B cell (primary cell): ENCODE data around the gene RTL1. TPM values are rescaled to one million over a fixed set of nuclear protein-coding genes. Genes with fewer than 3 reads are reported as not detected.

ENCODE experiments used
- ATAC-seq: fragments of 200-7000 bp; cut with Tn5 transposase; one replicate; pipeline ENCODE4 v1.10.0; 2021; ENCODE audit warnings: low read depth, mild to moderate bottlenecking, moderate number of reproducible peaks, moderate library complexity
- CTCF ChIA-PET: fragments of 350-600 bp; sonication (Branson Sonifier 250); formaldehyde crosslinking; loops from one replicate; lab custom pipeline; 2021; ENCODE audit warnings: antibody characterized with exemption, inconsistent platforms; lab: Charles Lee
- POLR2A ChIA-PET: fragments of 350-600 bp; sonication (Branson Sonifier 250); formaldehyde crosslinking; loops from one replicate; lab custom pipeline; 2021; ENCODE audit warnings: antibody characterized with exemption; lab: Charles Lee
- DNase-seq: peaks from one replicate; pipeline ENCODE4 v3.0.0; 2013
- H2AFZ ChIP-seq: 2 replicates; pipeline ENCODE4 v1.6.1; 2012; ENCODE audit warnings: mild to moderate bottlenecking, low read depth, low read length; ENCODE audit not compliant: insufficient read depth, poor library complexity, severe bottlenecking
- H3K27ac ChIP-seq, 2 donors: 1 replicate in 1 of 2; 2 replicates in 1 of 2; pipeline ENCODE4 v1.5.1; 2012 to 2013; ENCODE audit warnings: low read length in 2 of 2, mild to moderate bottlenecking in 2 of 2, moderate library complexity in 1 of 2
- H3K27me3 ChIP-seq, 4 experiments: fragments of 200-600 bp in 1 of 4; sonication (generic) in 1 of 4; replicated peaks in 1 of 4; 1 replicate in 2 of 4; 2 replicates in 2 of 4; pipeline versions ENCODE4 v1.6.1 to v1.7.0; 2013 to 2016; ENCODE audit warnings: low read length in 3 of 4, mild to moderate bottlenecking in 2 of 4, mixed read lengths in 1 of 4, moderate library complexity in 1 of 4; ENCODE audit not compliant: insufficient read depth in 4 of 4, control insufficient read depth in 3 of 4; ENCODE audit errors: control extremely low read depth in 1 of 4
- H3K36me3 ChIP-seq, 2 experiments: replicated peaks in 1 of 2; 1 replicate in 1 of 2; 2 replicates in 1 of 2; pipeline versions ENCODE4 v1.6.1 to v1.7.1; 2013; ENCODE audit warnings: low read length in 1 of 2; ENCODE audit not compliant: insufficient read depth in 2 of 2, control insufficient read depth in 1 of 2; ENCODE audit errors: control extremely low read depth in 1 of 2, extremely low read depth in 1 of 2
- H3K4me1 ChIP-seq, 2 donors: fragments of 200-600 bp in 1 of 2; sonication (generic) in 1 of 2; 1 replicate in 1 of 2; 2 replicates in 1 of 2; pipeline versions ENCODE4 v1.5.1 to v1.6.1; 2013 to 2017; ENCODE audit warnings: low read length in 2 of 2; ENCODE audit not compliant: control insufficient read depth in 2 of 2, insufficient read depth in 2 of 2
- H3K4me2 ChIP-seq: replicated peaks from 2 replicates; pipeline ENCODE3; 2012; ENCODE audit warnings: mild to moderate bottlenecking, low read depth, low read length; ENCODE audit not compliant: poor library complexity, severe bottlenecking
- H3K4me3 ChIP-seq, 5 experiments: fragments of 200-600 bp in 1 of 5; sonication (generic) in 1 of 5; 1 replicate in 3 of 5; 2 replicates in 2 of 5; pipeline versions ENCODE4 v1.5.1 to v1.7.0; 2011 to 2016; ENCODE audit warnings: low read length in 4 of 5, mild to moderate bottlenecking in 4 of 5, low read depth in 2 of 5, control low read depth in 1 of 5, moderate library complexity in 1 of 5; ENCODE audit not compliant: insufficient read depth in 1 of 5; ENCODE audit errors: control extremely low read depth in 1 of 5, extremely low read depth in 1 of 5
- H3K79me2 ChIP-seq: fragments of 200-600 bp; sonication (generic); one replicate; pipeline ENCODE4 v1.6.0; 2016; ENCODE audit warnings: low read length; ENCODE audit not compliant: control insufficient read depth, insufficient read depth
- H3K9ac ChIP-seq: fragments of 200-600 bp; sonication (generic); 2 replicates; pipeline ENCODE4 v1.6.1; 2017; ENCODE audit warnings: mild to moderate bottlenecking, low read length, moderate library complexity
- H3K9me3 ChIP-seq, 3 donors: one replicate each; pipeline versions ENCODE4 v1.6.1 to v1.7.1; 2013; ENCODE audit warnings: low read length in 2 of 3; ENCODE audit not compliant: control insufficient read depth in 2 of 3, insufficient read depth in 1 of 3; ENCODE audit errors: control extremely low read depth in 1 of 3
- H4K20me1 ChIP-seq: 2 replicates; pipeline ENCODE4 v1.6.0; 2012; ENCODE audit warnings: mild to moderate bottlenecking, low read length; ENCODE audit not compliant: insufficient read depth, control insufficient read depth, poor library complexity, severe bottlenecking
- H3K27ac Mint-ChIP-seq: one replicate; pipeline ENCODE4 v1.8.0; 2021; ENCODE audit warnings: mixed read lengths
- H3K27me3 Mint-ChIP-seq: one replicate; pipeline ENCODE4 v1.8.0; 2021; ENCODE audit warnings: mixed read lengths
- H3K4me1 Mint-ChIP-seq: one replicate; pipeline ENCODE4 v1.8.0; 2021; ENCODE audit warnings: mixed read lengths
- H3K4me3 Mint-ChIP-seq: one replicate; pipeline ENCODE4 v1.8.0; 2021; ENCODE audit warnings: mixed read lengths
- H3K9me3 Mint-ChIP-seq: one replicate; pipeline ENCODE4 v1.8.0; 2022; ENCODE audit warnings: mixed read lengths; ENCODE audit not compliant: insufficient read depth
- EZH2 ChIP-seq: IDR thresholded peaks from 2 replicates; pipeline ENCODE4 v1.6.1; 2012; ENCODE audit warnings: borderline replicate concordance, low read depth, mild to moderate bottlenecking, moderate library complexity, low read length; ENCODE audit not compliant: insufficient read depth, poor library complexity, severe bottlenecking
- WGBS: methylation state at CpG from one replicate; pipeline ENCODE4 v1.1.5; 2013; ENCODE audit warnings: missing lambda C conversion rate; ENCODE audit not compliant: insufficient coverage; 5-methylcytosine and 5-hydroxymethylcytosine counted together
- intact Hi-C: fragments of 100-400 bp; cut with micrococcal nuclease; formaldehyde crosslinking; loops from one replicate; pipeline ENCODE4 v1.10.0; 2022
- polyA plus RNA-seq: library from polyadenylated mRNA; depleted of rRNA; stranded (reverse); fragments of >200 nt; gene quantifications from 2 replicates; pipeline ENCODE4 v1.2.3, GENCODE V29; 2012
- total RNA-seq, 2 donors: library from RNA; stranded (reverse); fragments of 120-200 nt in 1 of 2; gene quantifications; 1 replicate in 1 of 2; 2 replicates in 1 of 2; pipeline versions ENCODE4 v1.2.3 to v1.2.4, GENCODE V29; 2013 to 2022
- TF ChIP-seq, protein P1 (sequence below): fragments of 200-600 bp; IDR thresholded peaks from one replicate; pipeline ENCODE4 v1.8.0; 2022; ENCODE audit warnings: antibody characterized with exemption, mild to moderate bottlenecking

The RTL1 gene
- total and polyA plus RNA-seq, 2 donors (not counting 1 experiment from before 2014, with no cell fraction given) = not detected

GRCh38 chr14:100898935-100899883 lies 4.3 kb downstream of the RTL1 start:
- H3K79me2 ChIP-seq = no peaks in the 10 kb centered on the region
- no peak overlapping the region for H3K27ac ChIP-seq
- no peak overlapping the region for H3K9ac ChIP-seq
- H3K9me3 ChIP-seq = peaks cover 0 to 24% (median 0%) of the 10 kb centered on the region in 3 donors
- peaks cover 0 to 34% (median 3%) of the 10 kb centered on the region in 4 experiments for H3K27me3 ChIP-seq
- TF ChIP-seq EZH2 = no peak
- TF ChIP-seq, protein P1, sequence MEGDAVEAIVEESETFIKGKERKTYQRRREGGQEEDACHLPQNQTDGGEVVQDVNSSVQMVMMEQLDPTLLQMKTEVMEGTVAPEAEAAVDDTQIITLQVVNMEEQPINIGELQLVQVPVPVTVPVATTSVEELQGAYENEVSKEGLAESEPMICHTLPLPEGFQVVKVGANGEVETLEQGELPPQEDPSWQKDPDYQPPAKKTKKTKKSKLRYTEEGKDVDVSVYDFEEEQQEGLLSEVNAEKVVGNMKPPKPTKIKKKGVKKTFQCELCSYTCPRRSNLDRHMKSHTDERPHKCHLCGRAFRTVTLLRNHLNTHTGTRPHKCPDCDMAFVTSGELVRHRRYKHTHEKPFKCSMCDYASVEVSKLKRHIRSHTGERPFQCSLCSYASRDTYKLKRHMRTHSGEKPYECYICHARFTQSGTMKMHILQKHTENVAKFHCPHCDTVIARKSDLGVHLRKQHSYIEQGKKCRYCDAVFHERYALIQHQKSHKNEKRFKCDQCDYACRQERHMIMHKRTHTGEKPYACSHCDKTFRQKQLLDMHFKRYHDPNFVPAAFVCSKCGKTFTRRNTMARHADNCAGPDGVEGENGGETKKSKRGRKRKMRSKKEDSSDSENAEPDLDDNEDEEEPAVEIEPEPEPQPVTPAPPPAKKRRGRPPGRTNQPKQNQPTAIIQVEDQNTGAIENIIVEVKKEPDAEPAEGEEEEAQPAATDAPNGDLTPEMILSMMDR = no peak
- CTCF ChIA-PET = interaction anchor here (0.7 kb wide), 1 partner anchor 137 kb away, joined by 3 read pairs; no protein-coding TSS in a partner anchor
- ATAC-seq = no peak
- DNase-seq = no peak
- intact Hi-C loops = no loop called here
- no peak overlapping the region for H3K4me3 ChIP-seq
- H3K36me3 ChIP-seq = no peaks in the 10 kb centered on the region
- peaks cover 52% of the 10 kb centered on the region for H3K27me3 Mint-ChIP-seq
- H3K4me1 Mint-ChIP-seq = no peaks in the 10 kb centered on the region
- H3K27ac Mint-ChIP-seq = no peak overlapping the region
- POLR2A ChIA-PET = no interaction called here
- H3K4me1 ChIP-seq = no peaks in the 10 kb centered on the region
- H3K4me2 ChIP-seq = no peak overlapping the region
- H4K20me1 ChIP-seq = no peaks in the 10 kb centered on the region
- WGBS = 60% methylated on average over 19 of the region's 21 CpGs
- H3K4me3 Mint-ChIP-seq = no peak overlapping the region
- H2AFZ ChIP-seq = no peak overlapping the region
- H3K9me3 Mint-ChIP-seq = no peaks in the 10 kb centered on the region

- Histone ChIP-seq H2AFZ (no peak overlapping the region), H3K4me1 (no peaks in the 10 kb centered on the region), H3K27ac (no peak overlapping the region), H3K27me3 (peaks cover 0 to 34% (median 3%) of the 10 kb centered on the region in 4 experiments), H3K36me3 (no peaks in the 10 kb centered on the region), H3K9ac (no peak overlapping the region), H3K9me3 (peaks cover 0 to 22% (median 0%) of the 10 kb centered on the region in 3 donors), H3K79me2 (no peaks in the 10 kb centered on the region), H4K20me1 (no peaks in the 10 kb centered on the region), H3K4me3 (no peak overlapping the region), H3K4me2 (no peak overlapping the region)
- ATAC-seq (no peak), DNase-seq (no peak)
- no peak overlapping the region for H3K27ac Mint-ChIP-seq
- POLR2A ChIA-PET = no interaction called here
- WGBS = 75% methylated on average over 10 of the region's 11 CpGs
- no peak for TF ChIP-seq EZH2
- TF ChIP-seq, protein P1 = no peak
- CTCF ChIA-PET = no interaction called here
- no peaks in the 10 kb centered on the region for H3K9me3 Mint-ChIP-seq
- H3K4me3 Mint-ChIP-seq = no peak overlapping the region
- H3K27me3 Mint-ChIP-seq = peaks cover 49% of the 10 kb centered on the region
- intact Hi-C loops = no loop called here
- H3K4me1 Mint-ChIP-seq = no peaks in the 10 kb centered on the region
Measured at GRCh38 chr14:100898465-100898864, 5.1 kb downstream of the RTL1 start.
